22Rv1 (cell line): Measurements from ENCODE around the gene DEFB113.

Experiments used
- H3K27ac ChIP-seq: fragments of 450-650 bp; 2 replicates; pipeline ENCODE4 v1.5.1; 2017
- CTCF ChIP-seq: fragments of 450-650 bp; IDR thresholded peaks from 2 replicates; pipeline ENCODE4 v1.5.1; 2017; ENCODE audit warnings: mild to moderate bottlenecking
- ZFX ChIP-seq: fragments of 450-650 bp; IDR thresholded peaks from 2 replicates; pipeline ENCODE4 v1.6.1; 2017; ENCODE audit warnings: antibody characterized with exemption, borderline replicate concordance

Gene DEFB113

GRCh38 chr6:49919935-49920644 is 49.3 kb downstream of the DEFB113 start:
- H3K27ac ChIP-seq: no peak overlapping the region
- TF ChIP-seq ZFX: no peak
- TF ChIP-seq CTCF: no peak

- no peak for TF ChIP-seq ZFX
- no peak for TF ChIP-seq CTCF
- H3K27ac ChIP-seq: no peak overlapping the region
These were observed 50.2 kb downstream of the DEFB113 start for GRCh38 chr6:49919261-49919660.

GRCh38 chr6:49918787-49919186 is 50.6 kb downstream of the DEFB113 start:
- no peak overlapping the region for H3K27ac ChIP-seq
- no peak for TF ChIP-seq CTCF
- no peak for TF ChIP-seq ZFX
